Subcutaneous adipose tissue (tissue), 4 donors: Measurements from ENCODE around the gene ELAC2. TPM values are rescaled to one million over a fixed set of nuclear protein-coding genes. Genes with fewer than 3 reads are reported as not detected.

Experiments used
- CTCF ChIP-seq: fragments of 450-650 bp; IDR thresholded peaks from one replicate; pipeline ENCODE4 v1.5.1; 2016; ENCODE audit warnings: low read depth, mild to moderate bottlenecking, control low read depth, antibody characterized with exemption, moderate library complexity
- total RNA-seq, 4 donors: library from RNA; depleted of rRNA; stranded (reverse); fragments of >200 nt; gene quantifications; one replicate each; pipeline ENCODE4 v1.1.0, GENCODE V29; 2016

The ELAC2 gene
- total RNA-seq, 4 donors from 2014 or later = 60.1 to 85.9 (median 63.7) TPM

GRCh38 chr17:12964840-12965239 is 53.0 kb downstream of the ELAC2 start:
- TF ChIP-seq CTCF = no peak

DNA sequence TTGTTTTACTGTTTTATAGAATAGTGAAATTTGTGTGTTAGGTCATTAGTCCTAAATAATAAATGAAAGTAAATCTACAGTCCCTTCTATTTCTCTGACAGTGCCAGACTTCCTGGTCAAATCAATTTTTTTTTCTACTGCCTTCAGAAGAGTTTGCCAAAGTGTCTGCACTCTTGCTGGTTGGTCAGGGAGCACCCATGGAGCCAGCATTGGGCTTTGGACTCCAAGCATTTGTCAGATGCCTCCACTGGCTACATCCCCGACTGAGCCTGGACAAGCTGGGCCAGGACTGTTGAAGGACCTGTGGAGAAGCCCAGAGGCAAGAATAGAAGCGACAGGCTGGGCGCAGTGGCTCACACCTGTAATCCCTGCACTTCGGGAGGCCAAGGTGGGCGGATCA is 53.7 kb downstream of the ELAC2 start:
- TF ChIP-seq CTCF = no peak

DNA sequence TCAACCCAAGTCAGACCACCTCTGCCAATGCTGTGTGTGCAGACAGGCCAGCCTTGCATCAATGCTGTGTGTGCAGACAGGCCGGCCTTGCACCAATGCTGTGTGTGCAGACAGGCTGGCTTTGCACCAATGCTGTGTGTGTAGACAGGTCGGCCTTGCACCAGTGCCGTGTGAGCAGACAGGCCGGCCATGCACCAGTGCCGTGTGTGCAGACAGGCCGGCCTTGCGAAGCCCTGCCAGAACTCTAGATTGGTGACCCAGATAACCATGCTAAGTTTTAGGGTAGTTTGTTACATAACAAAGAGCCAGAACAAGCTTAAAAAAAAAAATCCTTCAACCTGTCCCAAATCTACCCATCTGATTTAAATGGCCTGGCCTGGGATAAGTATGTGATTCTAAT is 54.3 kb downstream of the ELAC2 start:
- no peak for TF ChIP-seq CTCF

DNA sequence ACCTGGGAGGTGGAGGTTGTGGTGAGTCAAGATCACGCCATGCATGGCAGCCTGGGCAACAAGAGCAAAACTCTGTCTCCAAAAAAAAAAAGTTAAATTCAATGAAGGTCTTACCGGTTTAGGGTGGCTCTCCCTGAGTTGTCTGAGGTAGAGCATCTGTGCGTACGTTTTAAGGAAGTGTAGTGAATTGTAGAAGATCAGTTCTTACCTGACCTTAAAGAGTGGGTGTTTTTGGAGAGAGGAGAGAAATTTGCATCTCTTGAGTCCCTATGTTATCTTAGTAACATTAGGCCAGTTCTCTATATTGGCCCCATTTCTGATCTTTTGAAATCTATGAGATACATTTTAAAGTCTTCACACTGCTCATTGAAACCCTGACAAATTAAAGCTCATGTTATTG is 56.2 kb downstream of the ELAC2 start:
- no peak for TF ChIP-seq CTCF

GRCh38 chr17:12959441-12959840 is 58.4 kb downstream of the ELAC2 start:
- no peak for TF ChIP-seq CTCF

DNA sequence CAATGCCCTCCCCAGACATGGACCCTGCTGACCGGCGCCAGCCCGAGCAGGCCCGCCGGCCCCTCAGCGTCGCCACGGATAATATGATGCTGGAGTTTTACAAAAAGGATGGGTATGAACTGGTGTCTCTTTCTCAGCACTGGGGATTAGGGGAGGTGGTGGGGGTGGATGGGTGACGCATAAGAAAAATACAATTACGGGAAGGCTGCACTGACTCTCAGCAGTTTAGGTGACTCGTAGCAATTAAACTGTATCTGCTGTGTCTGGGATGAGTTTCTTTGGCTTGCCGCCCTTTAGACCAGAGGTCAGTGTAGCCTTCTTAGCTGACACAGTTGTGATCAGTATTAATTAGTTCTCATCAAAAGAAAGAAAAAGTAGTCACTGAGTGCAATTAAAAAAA is 59.0 kb downstream of the ELAC2 start:
- TF ChIP-seq CTCF = no peak

DNA sequence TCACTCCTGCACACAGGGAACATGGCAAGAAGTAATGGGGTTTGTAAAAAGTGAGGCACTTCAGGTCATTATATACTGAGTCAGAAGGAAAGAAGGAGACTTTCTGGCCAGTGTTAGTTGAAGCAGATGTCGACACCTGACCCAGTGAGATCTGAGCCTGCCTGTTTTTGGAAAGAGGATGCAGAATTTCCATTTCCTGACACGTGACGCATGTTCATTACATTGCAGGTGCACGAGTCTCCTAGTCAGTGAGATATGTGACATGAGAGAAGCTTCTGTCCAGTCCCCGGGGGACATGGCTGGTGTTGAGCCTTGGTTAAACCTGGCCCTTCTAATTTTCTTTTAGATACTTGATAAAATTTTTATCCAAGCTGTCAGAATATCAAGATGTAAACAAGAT is 62.3 kb downstream of the ELAC2 start:
- no peak for TF ChIP-seq CTCF
